Measurements from ENCODE around the gene SIVA1.
A peak's percentile ranks its signal among the peaks of the same experiment; 100 is the strongest.

SIVA1 gene

DNA sequence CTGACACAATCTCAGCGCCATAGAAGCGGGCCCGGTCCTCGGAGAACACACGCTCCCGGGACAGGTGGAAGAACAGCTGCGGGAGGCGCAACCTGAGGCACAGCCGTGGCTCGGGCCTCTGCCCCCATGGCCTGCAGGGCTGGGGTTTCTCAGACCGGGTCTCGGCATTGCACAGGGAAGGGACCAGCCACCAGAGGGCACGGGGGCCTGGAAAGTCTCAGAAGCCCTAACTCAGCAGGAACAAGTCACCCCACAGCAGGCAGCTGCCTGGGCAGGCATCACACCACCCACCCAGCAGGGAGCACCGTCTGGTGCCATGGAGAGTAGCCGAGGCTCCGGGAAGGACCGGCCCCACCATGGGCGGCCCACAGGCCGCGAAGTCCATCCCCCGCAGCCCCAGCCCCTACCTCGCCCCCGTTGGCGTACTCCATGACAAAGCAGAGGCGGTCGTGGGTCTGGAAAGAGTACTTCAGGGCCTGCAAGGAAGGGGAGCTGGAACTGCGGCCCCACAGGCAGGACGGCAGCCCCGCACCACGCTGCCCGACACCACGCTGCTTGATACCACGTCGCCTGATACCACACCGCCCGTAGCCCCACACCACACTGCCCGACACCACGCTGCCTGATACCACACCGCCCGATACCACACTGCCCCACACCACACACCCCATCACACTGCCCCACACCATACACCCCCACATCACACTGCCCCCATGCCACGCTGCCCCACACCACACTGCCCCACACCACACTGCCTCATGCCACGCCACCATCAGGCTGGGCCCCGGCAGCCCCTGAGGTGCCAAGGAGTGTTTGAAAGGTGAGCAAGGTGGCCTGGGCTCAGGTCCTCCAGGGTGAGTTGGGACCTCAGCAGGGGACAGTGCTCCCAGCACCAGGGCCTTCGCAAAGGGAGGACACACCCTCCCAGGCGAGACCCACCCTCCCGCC, 20.8 kb downstream of the SIVA1 start:
- no peaks in the 10 kb centered on the region for H3K9me3 Mint-ChIP-seq
- H3K36me3 Mint-ChIP-seq (ENCODE audit: low read depth) = peaks cover 79% of the 10 kb centered on the region
- no peak for DNase-seq
- H3K4me3 Mint-ChIP-seq = no peak overlapping the region
- no peak overlapping the region for H3K27ac Mint-ChIP-seq
- no peaks in the 10 kb centered on the region for H3K27me3 Mint-ChIP-seq
- peaks cover 14% of the 10 kb centered on the region for H3K4me1 Mint-ChIP-seq (ENCODE audit: low read depth)

DNA sequence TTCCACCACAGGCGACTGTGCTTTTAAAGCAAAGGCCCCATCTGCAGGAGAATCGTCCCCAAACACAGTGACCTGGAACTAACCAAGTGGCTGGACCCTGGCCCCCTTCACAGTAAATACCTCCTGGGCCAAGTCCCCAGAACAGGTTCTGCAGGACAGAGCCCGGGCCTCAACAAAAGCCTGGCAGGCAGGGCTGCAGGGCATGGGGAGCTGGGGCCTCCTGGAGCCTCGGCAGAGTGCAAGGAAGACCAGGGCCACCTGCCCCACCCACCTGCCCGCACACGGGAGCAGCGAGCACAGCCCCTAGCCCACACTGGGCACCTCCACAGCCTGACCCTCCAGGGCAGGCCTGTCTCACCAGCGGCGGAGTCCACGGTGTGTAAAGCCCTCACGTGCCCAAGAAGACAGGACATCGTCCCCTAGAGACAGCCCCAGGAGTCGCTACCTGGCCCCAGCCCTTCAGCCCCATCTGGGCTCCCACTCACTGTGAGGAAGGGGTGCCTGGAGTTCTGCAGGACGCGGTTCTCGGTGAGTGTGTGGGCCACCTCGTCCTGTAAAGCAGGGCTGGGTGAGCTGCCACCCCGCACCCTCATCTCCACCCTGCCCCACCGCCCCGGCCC, 21.6 kb downstream of the SIVA1 start:
- Mint-ChIP-seq H3K27ac (no peak overlapping the region), H3K36me3 (ENCODE audit: low read depth) (peaks cover 74% of the 10 kb centered on the region), H3K27me3 (no peaks in the 10 kb centered on the region), H3K4me3 (no peak overlapping the region), H3K9me3 (no peaks in the 10 kb centered on the region), H3K4me1 (ENCODE audit: low read depth) (peaks cover 8% of the 10 kb centered on the region)
- DNase-seq = no peak

- H3K27ac Mint-ChIP-seq = no peak overlapping the region
- H3K4me3 Mint-ChIP-seq = no peak overlapping the region
- H3K4me1 Mint-ChIP-seq (ENCODE audit: low read depth) = peaks cover 3% of the 10 kb centered on the region
- H3K27me3 Mint-ChIP-seq = no peaks in the 10 kb centered on the region
- H3K36me3 Mint-ChIP-seq (ENCODE audit: low read depth) = peaks cover 72% of the 10 kb centered on the region
- H3K9me3 Mint-ChIP-seq = no peaks in the 10 kb centered on the region
- no peak for DNase-seq
These were observed 22.1 kb downstream of the SIVA1 start for GRCh38 chr14:104775073-104775489.

- H3K27me3 Mint-ChIP-seq = no peaks in the 10 kb centered on the region
- H3K4me1 Mint-ChIP-seq (ENCODE audit: low read depth) = no peaks in the 10 kb centered on the region
- no peak overlapping the region for H3K4me3 Mint-ChIP-seq
- no peak for DNase-seq
- H3K27ac Mint-ChIP-seq = no peak overlapping the region
- H3K36me3 Mint-ChIP-seq (ENCODE audit: low read depth) = peaks cover 63% of the 10 kb centered on the region
- no peaks in the 10 kb centered on the region for H3K9me3 Mint-ChIP-seq
These were observed 23.5 kb downstream of the SIVA1 start for GRCh38 chr14:104776481-104776880.

DNA sequence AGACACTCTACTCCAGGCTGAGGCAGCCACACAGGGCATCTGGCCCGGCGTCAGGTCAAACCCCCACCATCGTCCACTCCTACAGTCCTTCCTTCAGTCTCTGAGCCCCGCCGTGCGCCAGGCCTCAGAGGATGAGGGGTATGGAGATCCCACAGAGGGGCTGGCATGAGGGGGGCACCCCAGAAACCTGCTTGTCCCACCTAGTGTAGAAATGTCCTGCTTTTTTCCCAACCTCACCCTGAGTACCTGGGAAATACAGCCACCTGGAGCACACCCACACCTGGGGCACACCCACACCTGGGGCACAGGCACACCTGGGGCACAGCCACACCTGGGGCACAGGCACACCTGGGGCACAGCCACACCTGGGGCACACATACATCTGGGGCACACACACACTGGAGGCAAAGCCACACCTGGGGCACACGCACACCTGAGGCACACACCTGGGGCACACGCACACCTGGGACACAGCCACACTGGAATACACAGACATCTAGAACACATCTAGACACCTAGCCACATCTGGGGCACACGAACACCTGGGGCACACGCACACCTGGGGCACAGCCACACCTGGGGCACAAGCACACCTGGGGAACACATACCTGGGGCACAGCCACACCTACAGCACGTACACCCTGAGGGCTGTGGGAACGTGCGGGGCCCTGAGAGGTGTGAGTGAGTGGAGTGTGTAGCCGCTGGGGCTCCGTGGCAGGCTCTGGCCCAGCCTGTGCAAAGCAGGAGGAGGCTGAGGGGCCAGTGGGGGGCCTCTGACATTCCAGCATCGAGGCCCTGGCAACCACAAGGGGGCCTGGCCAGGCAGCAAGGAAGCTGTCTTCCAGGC, 24.2 kb downstream of the SIVA1 start:
- H3K27ac Mint-ChIP-seq = no peak overlapping the region
- H3K4me1 Mint-ChIP-seq (ENCODE audit: low read depth) = no peaks in the 10 kb centered on the region
- DNase-seq = no peak
- no peaks in the 10 kb centered on the region for H3K9me3 Mint-ChIP-seq
- H3K27me3 Mint-ChIP-seq = no peaks in the 10 kb centered on the region
- H3K36me3 Mint-ChIP-seq (ENCODE audit: low read depth) = peaks cover 56% of the 10 kb centered on the region
- no peak overlapping the region for H3K4me3 Mint-ChIP-seq

DNA sequence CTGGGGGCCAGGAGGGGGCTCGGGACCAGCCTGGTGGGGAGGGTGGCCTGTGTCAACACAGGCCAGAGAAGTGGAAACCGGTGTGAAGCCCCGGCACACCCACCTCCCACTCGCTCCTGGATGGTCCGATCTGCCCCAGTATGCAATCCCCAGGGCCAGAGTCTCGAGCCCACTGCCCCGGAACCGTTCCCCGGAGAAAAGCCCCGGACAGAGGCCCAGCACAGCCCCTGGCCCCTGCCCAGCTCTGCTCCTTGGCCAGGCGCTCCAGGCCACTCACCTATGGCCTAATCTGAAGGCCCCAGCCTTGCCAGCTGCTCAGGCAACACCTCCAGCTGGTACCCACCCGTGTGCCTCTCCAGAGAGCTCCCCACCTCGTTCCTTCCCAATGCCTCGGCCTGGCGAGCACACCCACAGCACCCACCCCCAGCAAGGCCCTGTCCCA, 24.9 kb downstream of the SIVA1 start:
- Mint-ChIP-seq H3K27ac (peak overlapping the region; percentile 44), H3K27me3 (no peaks in the 10 kb centered on the region), H3K9me3 (no peaks in the 10 kb centered on the region), H3K36me3 (ENCODE audit: low read depth) (peaks cover 53% of the 10 kb centered on the region), H3K4me1 (ENCODE audit: low read depth) (no peaks in the 10 kb centered on the region), H3K4me3 (no peak overlapping the region)
- DNase-seq = no peak

GRCh38 chr14:104778694-104779331, 25.9 kb downstream of the SIVA1 start:
- DNase-seq = no peak
- Mint-ChIP-seq H3K27me3 (no peaks in the 10 kb centered on the region), H3K4me3 (no peak overlapping the region), H3K4me1 (ENCODE audit: low read depth) (no peaks in the 10 kb centered on the region), H3K9me3 (no peaks in the 10 kb centered on the region), H3K27ac (no peak overlapping the region), H3K36me3 (ENCODE audit: low read depth) (peaks cover 44% of the 10 kb centered on the region)

- no peaks in the 10 kb centered on the region for H3K27me3 Mint-ChIP-seq
- no peak overlapping the region for H3K4me3 Mint-ChIP-seq
- no peak for DNase-seq
- no peak overlapping the region for H3K27ac Mint-ChIP-seq
- peaks cover 36% of the 10 kb centered on the region for H3K36me3 Mint-ChIP-seq (ENCODE audit: low read depth)
- H3K9me3 Mint-ChIP-seq = no peaks in the 10 kb centered on the region
- H3K4me1 Mint-ChIP-seq (ENCODE audit: low read depth) = no peaks in the 10 kb centered on the region
These were observed 27.0 kb downstream of the SIVA1 start for GRCh38 chr14:104779776-104780512.

DNA sequence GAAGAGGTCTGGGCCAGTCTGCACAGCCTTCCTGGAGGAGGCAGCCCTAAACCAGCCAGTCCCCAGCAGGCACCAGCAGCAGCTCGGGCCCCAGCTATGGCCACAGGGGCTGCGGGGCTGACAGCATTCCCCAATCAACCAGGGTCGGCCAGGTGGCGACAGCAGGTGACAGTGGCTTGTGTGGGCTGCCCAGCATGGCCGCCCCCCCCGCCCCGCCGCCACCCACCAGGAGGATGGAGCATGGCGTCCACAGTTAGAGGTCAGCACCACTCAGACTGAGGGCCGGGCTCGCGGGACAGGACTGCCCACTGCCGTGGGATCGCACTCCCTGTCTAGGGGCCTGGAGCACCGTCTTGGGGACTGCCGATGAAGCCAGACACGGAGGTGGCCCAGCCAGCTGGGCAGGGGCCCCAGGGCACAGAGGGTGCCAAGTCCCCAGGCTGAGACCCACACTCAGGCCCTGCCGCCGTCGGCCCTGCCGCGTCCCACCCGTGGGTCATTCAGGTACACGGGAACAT, 27.6 kb downstream of the SIVA1 start:
- DNase-seq = no peak
- Mint-ChIP-seq H3K9me3 (no peaks in the 10 kb centered on the region), H3K4me3 (no peak overlapping the region), H3K27me3 (no peaks in the 10 kb centered on the region), H3K27ac (no peak overlapping the region), H3K36me3 (ENCODE audit: low read depth) (peaks cover 35% of the 10 kb centered on the region), H3K4me1 (ENCODE audit: low read depth) (peaks cover 2% of the 10 kb centered on the region)

DNA sequence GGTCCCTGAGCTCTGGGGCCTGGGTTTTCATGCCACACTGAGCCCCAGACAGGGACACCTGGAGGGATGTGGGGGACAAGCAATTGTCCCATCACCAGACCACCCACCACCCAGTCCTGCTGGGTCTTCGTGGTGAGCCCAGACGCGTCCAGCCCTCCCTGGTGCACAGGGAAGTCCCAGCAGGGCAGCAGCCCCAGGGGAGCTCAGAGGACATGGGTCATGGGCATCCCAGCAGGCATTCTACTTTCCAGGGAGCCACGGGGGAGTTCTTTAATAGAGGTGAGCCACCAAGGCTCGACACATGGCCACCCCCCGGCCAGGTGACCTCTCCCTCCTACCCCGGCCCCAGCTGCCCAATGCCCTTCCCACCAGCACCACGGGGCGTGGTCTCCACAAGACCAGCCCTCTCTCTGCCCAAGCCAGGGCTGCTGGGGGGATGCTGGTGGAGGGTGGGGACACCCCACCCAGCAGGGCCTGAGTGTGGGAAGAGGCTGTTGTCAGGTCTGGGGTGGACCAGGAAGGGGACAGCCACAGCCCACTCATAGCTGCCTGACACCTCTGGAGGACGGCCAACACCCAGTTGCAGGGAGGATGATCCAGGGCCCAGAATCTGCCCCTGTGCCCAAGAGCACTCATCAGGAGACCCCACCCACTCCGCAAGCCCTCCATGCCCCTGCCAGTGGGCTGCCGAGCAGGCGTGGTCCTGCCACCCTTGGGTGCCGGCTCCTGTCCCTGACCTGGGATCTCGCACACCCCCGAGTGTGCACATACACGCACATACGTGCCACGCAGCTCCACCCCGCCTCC, 28.5 kb downstream of the SIVA1 start:
- H3K36me3 Mint-ChIP-seq (ENCODE audit: low read depth) = peaks cover 28% of the 10 kb centered on the region
- no peak overlapping the region for H3K4me3 Mint-ChIP-seq
- H3K27ac Mint-ChIP-seq = no peak overlapping the region
- H3K9me3 Mint-ChIP-seq = no peaks in the 10 kb centered on the region
- no peaks in the 10 kb centered on the region for H3K27me3 Mint-ChIP-seq
- H3K4me1 Mint-ChIP-seq (ENCODE audit: low read depth) = peaks cover 3% of the 10 kb centered on the region
- DNase-seq = no peak

DNA sequence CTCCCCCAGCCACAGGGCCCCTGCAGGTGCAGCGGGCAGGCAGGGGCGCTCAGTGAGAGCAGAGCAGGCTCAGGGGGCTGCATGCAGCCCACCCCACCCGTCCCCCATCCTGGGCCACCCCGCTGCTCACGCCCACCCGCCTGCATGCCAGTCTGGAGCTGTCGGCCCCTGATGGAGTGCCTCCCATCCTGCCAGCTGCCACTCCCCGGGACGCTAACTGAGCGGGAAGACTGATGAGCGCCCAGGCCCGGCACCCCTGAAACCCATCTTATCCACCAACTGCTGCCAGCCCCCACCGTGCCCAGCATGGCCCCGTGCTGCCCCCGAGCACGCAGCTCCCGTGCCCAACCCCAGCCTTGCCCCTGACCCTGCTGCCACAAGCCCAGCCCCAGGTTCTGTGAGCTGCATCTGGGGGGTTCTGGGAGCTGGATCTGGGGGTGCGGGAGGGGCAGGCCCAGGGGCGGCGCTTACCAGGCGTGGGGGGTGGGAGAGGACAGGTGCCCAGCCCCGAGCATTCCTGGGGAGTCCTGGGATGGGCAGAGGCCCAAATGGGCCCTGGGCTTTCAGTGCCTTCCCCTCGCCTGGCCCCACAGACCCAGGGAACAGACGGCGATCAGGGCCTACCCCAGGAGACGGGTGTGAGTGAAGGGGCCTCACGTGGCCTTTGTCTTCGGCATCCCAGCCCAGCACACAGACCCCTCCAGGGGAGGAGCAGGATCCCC, 29.3 kb downstream of the SIVA1 start:
- DNase-seq = no peak
- Mint-ChIP-seq H3K27ac (no peak overlapping the region), H3K4me3 (no peak overlapping the region), H3K4me1 (ENCODE audit: low read depth) (peaks cover 7% of the 10 kb centered on the region), H3K9me3 (no peaks in the 10 kb centered on the region), H3K27me3 (no peaks in the 10 kb centered on the region), H3K36me3 (ENCODE audit: low read depth) (peaks cover 20% of the 10 kb centered on the region)

DNA sequence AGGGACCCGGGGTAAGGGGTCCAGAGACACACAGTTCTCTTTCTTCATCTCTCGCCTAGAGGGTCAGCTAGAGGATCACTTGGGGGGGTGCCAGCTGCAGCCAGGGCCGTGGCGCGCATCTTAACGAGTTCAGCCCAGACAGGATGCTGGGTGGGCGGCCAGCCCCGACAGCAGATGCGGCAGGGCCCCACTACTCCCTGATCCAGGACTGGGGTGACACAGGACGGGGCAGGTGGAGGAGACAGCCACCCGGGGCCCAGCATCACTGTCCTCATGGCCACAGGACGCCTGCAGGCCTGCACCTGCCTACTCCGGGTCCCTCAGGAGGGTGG, 29.8 kb downstream of the SIVA1 start:
- Mint-ChIP-seq H3K4me3 (no peak overlapping the region), H3K27ac (no peak overlapping the region), H3K27me3 (no peaks in the 10 kb centered on the region), H3K4me1 (ENCODE audit: low read depth) (peaks cover 10% of the 10 kb centered on the region), H3K36me3 (ENCODE audit: low read depth) (peaks cover 19% of the 10 kb centered on the region), H3K9me3 (no peaks in the 10 kb centered on the region)
- DNase-seq = no peak

All from activated T-cell treated with anti-CD3 and anti-CD28 coated beads, Interleukin-2, amount 50 U/mL, for 24 hours (primary cell).